GM23248 (cell line): ENCODE data around the gene SLC44A2.

Source experiments
- EZH2 ChIP-seq: fragments of 200-600 bp; sonication (generic); IDR thresholded peaks from 2 replicates; pipeline ENCODE4 v1.6.1; 2018; ENCODE audit warnings: antibody characterized with exemption, mild to moderate bottlenecking; ENCODE audit not compliant: insufficient read depth, poor library complexity, severe bottlenecking
- EZH2phosphoT487 ChIP-seq: fragments of 200-600 bp; sonication (generic); IDR thresholded peaks from 2 replicates; pipeline ENCODE4 v1.6.1; 2018; ENCODE audit warnings: antibody characterized with exemption, moderate library complexity, mild to moderate bottlenecking, low read depth; ENCODE audit not compliant: insufficient read depth

GRCh38 chr19:10631874-10632273 lies 6.5 kb downstream of the SLC44A2 start:
- TF ChIP-seq EZH2, result no peak
- TF ChIP-seq EZH2phosphoT487, result no peak
